HepG2 (cell line): Measurements from ENCODE around the gene LRRC8C.

Experiments used
- FOXJ3 ChIP-seq: sonication (generic); formaldehyde crosslinking; IDR thresholded peaks from 2 replicates; pipeline ENCODE4 v1.4.0; 2020; ENCODE audit warnings: missing genetic modification reagents, mild to moderate bottlenecking, borderline replicate concordance
- HHEX ChIP-seq: IDR thresholded peaks from 2 replicates; pipeline ENCODE4 v1.6.1; 2016; ENCODE audit warnings: control low read depth
- KAT8 ChIP-seq: IDR thresholded peaks from 2 replicates; pipeline ENCODE4 v1.6.1; 2016; ENCODE audit warnings: missing genetic modification reagents, missing compliant biosample characterization
- ZNF83 ChIP-seq: sonication (generic); formaldehyde crosslinking; IDR thresholded peaks from 2 replicates; pipeline ENCODE4 v1.4.0; 2020; ENCODE audit warnings: missing genetic modification reagents, mild to moderate bottlenecking, borderline replicate concordance
- TF ChIP-seq, protein P1 (sequence below): sonication (generic); formaldehyde crosslinking; IDR thresholded peaks from 2 replicates; pipeline ENCODE4 v1.4.0; 2020; ENCODE audit warnings: mild to moderate bottlenecking, low read depth, missing genetic modification reagents
- TF ChIP-seq, protein P2 (sequence below): IDR thresholded peaks from 2 replicates; pipeline ENCODE4 v1.6.1; 2016
- TF ChIP-seq, protein P3 (sequence below): sonication (generic); formaldehyde crosslinking; IDR thresholded peaks from 2 replicates; pipeline ENCODE4 v1.5.0; 2020; ENCODE audit warnings: mild to moderate bottlenecking, missing genetic modification reagents, moderate library complexity

DNA sequence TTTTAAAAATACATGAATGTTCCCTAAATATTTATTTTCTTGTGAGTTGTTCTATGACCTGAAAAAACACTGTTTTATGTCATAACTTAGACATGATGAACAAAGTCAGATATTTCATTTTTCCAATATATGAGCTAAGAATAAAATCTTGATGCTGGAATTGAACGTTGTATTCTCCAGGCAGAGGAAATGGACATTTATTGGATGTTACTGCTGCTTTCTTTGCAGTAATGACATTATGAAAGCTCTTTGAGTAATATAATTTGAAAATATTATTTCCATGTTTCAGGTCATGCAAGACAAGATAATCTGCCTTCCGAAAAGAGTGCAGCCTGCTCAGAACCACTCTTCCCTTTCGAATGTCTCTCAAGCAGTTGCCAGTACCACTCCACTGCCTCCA lies 79.5 kb downstream of the LRRC8C start:
- TF ChIP-seq, protein P1, sequence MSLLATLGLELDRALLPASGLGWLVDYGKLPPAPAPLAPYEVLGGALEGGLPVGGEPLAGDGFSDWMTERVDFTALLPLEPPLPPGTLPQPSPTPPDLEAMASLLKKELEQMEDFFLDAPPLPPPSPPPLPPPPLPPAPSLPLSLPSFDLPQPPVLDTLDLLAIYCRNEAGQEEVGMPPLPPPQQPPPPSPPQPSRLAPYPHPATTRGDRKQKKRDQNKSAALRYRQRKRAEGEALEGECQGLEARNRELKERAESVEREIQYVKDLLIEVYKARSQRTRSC (CRISPR knock-in tag), result no peak
- TF ChIP-seq ZNF83, result no peak
- TF ChIP-seq, protein P2, sequence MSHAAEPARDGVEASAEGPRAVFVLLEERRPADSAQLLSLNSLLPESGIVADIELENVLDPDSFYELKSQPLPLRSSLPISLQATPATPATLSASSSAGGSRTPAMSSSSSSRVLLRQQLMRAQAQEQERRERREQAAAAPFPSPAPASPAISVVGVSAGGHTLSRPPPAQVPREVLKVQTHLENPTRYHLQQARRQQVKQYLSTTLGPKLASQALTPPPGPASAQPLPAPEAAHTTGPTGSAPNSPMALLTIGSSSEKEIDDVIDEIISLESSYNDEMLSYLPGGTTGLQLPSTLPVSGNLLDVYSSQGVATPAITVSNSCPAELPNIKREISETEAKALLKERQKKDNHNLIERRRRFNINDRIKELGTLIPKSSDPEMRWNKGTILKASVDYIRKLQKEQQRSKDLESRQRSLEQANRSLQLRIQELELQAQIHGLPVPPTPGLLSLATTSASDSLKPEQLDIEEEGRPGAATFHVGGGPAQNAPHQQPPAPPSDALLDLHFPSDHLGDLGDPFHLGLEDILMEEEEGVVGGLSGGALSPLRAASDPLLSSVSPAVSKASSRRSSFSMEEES (CRISPR knock-in tag), result no peak
- TF ChIP-seq, protein P3, sequence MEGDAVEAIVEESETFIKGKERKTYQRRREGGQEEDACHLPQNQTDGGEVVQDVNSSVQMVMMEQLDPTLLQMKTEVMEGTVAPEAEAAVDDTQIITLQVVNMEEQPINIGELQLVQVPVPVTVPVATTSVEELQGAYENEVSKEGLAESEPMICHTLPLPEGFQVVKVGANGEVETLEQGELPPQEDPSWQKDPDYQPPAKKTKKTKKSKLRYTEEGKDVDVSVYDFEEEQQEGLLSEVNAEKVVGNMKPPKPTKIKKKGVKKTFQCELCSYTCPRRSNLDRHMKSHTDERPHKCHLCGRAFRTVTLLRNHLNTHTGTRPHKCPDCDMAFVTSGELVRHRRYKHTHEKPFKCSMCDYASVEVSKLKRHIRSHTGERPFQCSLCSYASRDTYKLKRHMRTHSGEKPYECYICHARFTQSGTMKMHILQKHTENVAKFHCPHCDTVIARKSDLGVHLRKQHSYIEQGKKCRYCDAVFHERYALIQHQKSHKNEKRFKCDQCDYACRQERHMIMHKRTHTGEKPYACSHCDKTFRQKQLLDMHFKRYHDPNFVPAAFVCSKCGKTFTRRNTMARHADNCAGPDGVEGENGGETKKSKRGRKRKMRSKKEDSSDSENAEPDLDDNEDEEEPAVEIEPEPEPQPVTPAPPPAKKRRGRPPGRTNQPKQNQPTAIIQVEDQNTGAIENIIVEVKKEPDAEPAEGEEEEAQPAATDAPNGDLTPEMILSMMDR (CRISPR knock-in tag), result no peak
- TF ChIP-seq HHEX, result no peak
- no peak for TF ChIP-seq FOXJ3 (CRISPR knock-in tag)
- TF ChIP-seq KAT8 (CRISPR knock-in tag), result no peak
